ENCODE measurements around the gene EFNA2. TPM values are rescaled to one million over a fixed set of nuclear protein-coding genes. Genes with fewer than 3 reads are reported as not detected.
A peak's percentile ranks its signal among the peaks of the same experiment; 100 is the strongest.

EFNA2 gene
- total RNA-seq, 1 experiment from 2014 or later, result 2.8 TPM

DNA sequence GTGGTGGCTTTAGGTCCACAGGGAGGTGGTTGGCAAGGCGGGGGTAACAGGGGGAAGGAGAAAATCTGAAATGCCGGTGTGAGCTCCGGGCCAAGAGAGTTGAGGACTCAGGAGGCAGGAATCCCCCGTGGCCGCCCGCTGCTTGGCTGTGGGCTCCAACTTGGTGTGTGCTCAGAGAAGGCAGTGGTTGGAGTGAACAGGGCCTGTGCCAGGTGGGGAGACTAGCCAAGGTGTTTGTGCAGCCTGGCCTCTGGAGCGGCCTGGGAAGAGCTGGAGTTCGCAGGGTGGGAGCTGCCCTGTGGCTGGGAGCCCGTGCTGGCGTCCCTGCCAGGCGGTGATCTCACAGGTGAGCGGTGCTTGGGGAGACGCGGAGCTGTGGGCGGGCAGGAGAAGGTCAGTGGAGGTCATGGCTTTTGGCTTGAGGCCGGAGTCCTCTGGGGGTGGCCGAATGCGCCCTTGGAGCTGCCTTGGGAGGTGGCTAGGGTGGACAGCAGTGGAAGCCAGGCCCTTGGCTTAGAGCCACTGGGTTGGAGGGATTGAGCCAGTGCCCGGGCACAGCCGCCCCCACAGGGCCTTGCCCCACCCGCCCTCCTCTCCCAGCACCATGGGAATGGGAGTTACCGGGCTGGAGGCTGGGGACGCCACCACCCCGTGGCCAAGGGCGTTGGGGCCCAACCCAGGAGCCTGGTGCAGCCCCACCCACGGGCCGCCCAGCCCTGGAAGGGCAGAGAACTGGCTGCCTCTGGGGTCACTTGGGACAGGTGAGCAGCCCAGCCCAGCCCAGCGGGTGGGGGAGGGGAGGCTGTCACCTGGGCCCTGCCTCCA lies 23.7 kb upstream of the EFNA2 start:
- Histone ChIP-seq H3K27ac (peak overlapping the region; percentile 81), H3K9me3 (replicated peaks) (no peaks in the 10 kb centered on the region), H3K27me3 (no peaks in the 10 kb centered on the region), H3K4me3 (peak overlapping the region; percentile 62), H3K4me1 (peaks cover 35% of the 10 kb centered on the region), H3K36me3 (no peaks in the 10 kb centered on the region; the same call in none of the 2 replicates)
- DNase-seq, result no peak

DNA sequence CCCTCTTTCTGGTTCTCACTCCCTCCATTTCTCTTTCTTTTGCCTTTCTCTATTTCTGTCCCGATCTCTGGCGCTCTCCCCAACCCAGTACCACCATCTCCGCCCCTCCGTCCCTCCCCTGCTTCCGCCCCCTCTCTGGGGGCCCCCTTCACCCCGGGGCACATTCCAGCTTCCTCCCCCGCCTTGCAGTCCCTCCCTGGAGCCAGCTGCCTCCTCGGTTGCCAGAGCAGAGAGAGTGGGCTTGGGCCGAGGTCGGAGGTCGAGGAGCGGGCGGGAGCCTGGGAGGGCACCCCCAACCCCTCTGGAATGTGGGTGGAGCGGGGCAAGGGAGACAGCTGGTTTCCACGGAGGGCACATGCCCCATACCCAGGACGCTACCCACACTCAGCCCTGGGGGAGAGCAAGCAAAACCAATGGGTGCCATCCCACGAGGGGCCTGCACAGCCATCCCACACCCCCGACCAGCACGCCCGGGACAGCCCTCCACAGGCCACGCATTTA lies 23.0 kb upstream of the EFNA2 start:
- H3K4me1 ChIP-seq, result peaks cover 35% of the 10 kb centered on the region

DNA sequence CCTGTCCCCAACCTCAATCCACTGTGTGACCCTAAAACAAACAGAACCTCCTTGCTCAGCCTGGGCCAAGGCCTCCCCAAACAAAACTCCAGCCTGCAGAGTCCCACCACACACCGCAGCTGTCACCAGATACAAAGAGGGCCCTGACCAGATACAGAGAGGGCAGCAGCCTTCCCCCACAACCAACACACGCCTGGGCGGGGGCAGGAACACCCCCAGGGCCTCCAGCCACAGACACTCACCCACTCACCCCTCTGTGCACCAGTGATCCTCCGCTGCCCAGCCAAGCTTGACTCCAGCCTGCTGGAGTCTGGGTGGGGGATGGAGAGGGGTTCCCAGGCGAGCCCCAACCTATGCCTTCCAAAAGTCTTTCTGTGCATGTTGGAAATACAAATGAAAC lies 22.5 kb upstream of the EFNA2 start:
- H3K27ac ChIP-seq, result peak overlapping the region; percentile 81
- peaks cover 35% of the 10 kb centered on the region for H3K4me1 ChIP-seq
- H3K27me3 ChIP-seq, result no peaks in the 10 kb centered on the region

More for the DNA sequence above, 23.0 kb upstream of the EFNA2 start:
- Histone ChIP-seq H3K27me3 (no peaks in the 10 kb centered on the region), H3K4me3 (peak overlapping the region; percentile 62), H3K27ac (peak overlapping the region; percentile 81), H3K36me3 (no peaks in the 10 kb centered on the region; the same call in none of the 2 replicates), H3K9me3 (replicated peaks) (no peaks in the 10 kb centered on the region)
- DNase-seq, result peak; percentile 73 to 84

DNA sequence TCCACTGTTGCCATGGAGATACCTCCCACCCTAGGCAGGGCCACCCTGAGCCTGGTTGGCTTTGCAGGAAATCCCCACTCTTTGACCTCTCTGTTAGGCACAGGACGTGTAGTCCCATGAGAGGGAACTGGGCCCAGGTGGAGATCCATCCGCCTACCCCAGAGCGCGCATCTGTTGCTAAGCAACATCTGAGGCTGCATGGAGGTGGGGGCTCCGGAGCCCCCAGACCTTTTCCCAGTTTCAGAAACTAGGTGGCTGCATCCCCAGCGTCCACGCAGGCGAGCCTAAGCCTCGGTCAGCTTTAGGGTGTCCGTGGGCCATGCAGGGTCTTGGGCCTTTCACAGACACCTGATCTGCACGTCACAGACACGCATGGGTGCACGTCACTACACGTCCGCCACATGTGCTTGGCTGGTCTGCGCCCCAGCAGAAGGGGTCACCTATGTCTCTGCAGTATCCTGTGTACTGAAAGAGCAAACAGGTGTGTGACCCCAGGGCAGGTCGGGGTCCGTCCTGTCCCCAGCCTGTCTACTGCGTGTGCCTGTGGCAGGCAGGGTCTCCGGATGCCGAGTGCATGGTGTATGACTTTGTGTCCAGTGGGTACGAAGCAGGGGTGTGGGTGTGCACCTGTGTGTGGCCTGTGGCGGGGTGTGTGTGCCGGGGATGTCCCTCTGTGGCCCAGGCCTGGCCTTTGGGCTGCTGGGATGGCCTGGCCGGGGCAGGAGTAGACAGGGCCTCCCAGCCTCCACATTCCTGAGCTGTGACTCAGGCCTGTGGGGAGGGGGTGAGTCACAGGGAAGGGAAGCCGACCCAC lies 20.7 kb upstream of the EFNA2 start:
- peaks cover 41% of the 10 kb centered on the region for H3K4me1 ChIP-seq
- H3K27me3 ChIP-seq, result no peaks in the 10 kb centered on the region
- no peak overlapping the region for H3K4me3 ChIP-seq
- H3K27ac ChIP-seq, result peak overlapping the region; percentile 25; the same call in 1 of the 2 replicates
- H3K9me3 ChIP-seq (replicated peaks), result no peaks in the 10 kb centered on the region
- DNase-seq, result peak; percentile 77 to 78
- H3K36me3 ChIP-seq, result no peaks in the 10 kb centered on the region

More for the DNA sequence above, 22.5 kb upstream of the EFNA2 start:
- Histone ChIP-seq H3K36me3 (no peaks in the 10 kb centered on the region), H3K4me3 (peak overlapping the region; percentile 62), H3K9me3 (replicated peaks) (no peaks in the 10 kb centered on the region)
- peak; percentile 70 to 74 for DNase-seq

DNA sequence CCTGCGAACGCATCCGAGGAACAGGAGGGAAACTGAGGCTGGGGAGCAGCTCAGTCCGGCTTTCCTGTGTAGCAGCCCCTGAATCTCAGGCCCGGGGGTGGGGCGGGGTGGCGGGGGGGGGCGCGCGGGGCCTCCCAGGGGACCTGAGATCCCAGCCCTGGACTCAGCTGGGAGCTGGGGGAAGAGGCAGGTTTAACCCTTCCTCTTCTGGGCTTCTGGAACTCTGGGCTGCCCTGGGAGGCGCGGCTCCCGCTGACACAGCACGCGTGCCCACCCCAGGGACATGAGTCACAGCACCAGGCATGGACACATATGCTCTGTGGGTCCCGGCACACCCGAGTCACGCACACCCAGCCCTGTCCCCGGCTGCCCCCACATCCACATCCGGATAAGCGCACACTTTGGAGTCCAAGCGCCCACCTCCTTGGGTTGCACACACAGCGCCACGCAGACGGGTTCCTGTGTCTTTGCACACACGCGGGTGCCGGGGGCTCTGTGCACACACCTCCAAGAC lies 20.0 kb upstream of the EFNA2 start:
- DNase-seq, result peak; percentile 55 to 66
- no peaks in the 10 kb centered on the region for H3K9me3 ChIP-seq (replicated peaks)
- H3K4me1 ChIP-seq, result peaks cover 38% of the 10 kb centered on the region
- peaks cover 5% of the 10 kb centered on the region for H3K36me3 ChIP-seq
- peak overlapping the region; percentile 23; the same call in 1 of the 2 replicates for H3K27ac ChIP-seq
- peak overlapping the region; percentile 56 for H3K4me3 ChIP-seq
- H3K27me3 ChIP-seq, result no peaks in the 10 kb centered on the region

DNA sequence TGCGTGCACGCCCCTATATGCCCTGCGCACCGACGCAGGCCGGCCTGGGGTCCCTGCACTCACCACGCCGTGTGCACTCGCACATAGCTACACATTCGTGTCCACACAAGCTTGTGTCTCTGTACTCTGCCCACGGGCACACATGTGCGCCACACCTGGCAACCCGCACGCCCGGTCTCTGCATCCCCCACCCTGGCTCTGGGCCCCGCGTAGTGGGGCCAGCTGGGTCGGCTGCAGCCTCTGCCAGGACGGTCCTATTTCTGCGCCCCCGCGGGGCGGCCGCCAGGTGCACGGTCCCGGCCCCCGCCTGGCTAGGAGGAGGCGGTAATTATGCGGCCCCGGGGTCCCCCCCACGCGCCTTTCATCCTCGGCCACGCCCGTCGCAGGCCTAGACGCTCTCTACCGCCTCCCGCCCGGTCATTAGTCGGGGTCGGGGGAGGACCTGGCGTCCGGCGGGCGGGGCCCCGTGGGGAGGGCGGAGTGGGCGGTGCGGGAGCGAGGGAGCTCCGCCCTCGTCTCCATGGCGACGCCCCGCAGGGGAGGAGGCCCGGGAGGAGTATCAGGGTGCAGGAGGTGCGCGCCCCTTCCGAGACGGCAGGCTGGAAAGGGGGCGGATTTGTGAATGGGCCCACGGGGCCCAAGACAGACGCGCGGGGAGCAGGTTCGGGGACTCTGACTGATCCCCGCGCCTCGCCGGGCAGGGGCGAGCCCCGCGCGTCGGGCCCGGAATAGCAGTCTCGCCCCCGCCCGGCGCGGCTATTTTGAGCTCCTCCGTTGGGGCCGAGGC lies 19.4 kb upstream of the EFNA2 start:
- H3K9me3 ChIP-seq (replicated peaks), result no peaks in the 10 kb centered on the region
- peaks cover 38% of the 10 kb centered on the region for H3K4me1 ChIP-seq
- DNase-seq, result peak; percentile 83 to 86
- peak overlapping the region; percentile 56 for H3K4me3 ChIP-seq
- peaks cover 11% of the 10 kb centered on the region for H3K36me3 ChIP-seq
- no peaks in the 10 kb centered on the region for H3K27me3 ChIP-seq
- H3K27ac ChIP-seq, result peak overlapping the region; percentile 23; the same call in 1 of the 2 replicates

DNA sequence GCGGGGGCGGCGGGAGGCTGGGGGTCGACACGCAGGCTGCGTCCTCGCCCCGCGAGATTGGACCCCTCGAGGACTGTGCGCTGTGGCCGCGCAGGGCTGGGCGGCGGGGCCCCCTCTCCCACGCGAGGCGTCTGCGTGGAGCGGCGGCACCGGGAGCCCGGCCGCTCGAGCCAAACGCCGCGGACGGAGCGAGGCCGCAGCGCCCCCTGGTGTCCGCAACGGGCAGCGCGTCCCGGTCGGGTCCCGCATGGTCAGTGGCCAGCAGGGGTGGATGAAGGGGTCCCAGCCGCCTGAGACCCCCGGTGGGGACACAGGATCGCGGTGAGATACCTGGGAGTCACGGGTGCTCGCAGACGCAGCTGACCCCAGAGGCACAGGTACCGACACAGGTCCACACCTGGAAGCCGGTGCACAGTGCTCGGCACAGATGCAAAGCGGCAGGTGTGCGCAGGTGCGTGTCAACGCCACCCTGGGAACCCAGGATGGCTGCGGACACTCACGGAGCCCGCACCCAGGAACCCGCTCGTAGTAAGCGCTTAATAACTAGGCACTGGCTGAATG lies 18.7 kb upstream of the EFNA2 start:
- Histone ChIP-seq H3K27me3 (no peaks in the 10 kb centered on the region), H3K9me3 (replicated peaks) (no peaks in the 10 kb centered on the region), H3K4me3 (peak overlapping the region; percentile 56), H3K36me3 (peaks cover 12% of the 10 kb centered on the region), H3K27ac (no peak overlapping the region), H3K4me1 (peaks cover 38% of the 10 kb centered on the region)
- DNase-seq, result peak in 1 of 2 experiments; percentile 68

DNA sequence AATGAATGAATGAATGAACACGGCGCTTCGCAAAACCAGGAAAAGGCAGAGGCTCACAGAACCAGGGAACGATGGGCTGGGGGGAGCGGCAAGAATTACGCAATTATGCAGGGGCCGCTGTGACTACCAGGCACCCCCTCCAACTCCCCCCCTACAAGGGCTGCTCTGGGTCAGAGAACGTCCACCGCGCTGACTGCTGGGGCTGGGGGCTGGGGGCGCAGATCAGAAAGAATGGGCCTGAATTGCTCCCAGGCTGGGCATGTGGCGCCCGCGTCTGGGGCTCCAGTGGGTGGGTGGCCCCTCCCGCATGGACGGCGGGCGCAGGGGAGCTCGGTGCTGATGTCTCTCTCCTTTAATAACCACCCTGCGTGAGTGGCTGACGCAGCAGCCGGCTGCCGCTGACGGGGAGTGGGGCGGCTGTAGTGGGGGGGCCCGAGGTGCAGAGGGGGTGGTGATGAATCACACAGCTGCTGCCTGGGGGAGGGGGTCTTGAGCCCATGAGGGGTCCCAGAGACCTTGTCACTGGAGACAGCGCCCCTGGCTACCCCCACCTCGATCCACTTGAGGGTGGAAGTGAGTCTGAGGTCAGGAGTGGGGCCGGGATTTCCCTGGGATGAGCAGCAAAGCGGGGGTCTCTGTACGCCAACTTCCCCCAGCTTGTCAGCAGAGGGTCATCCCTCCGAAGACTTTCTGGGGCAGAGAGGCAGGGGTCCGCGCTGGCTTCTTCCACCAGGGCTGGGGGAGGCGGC lies 18.0 kb upstream of the EFNA2 start:
- DNase-seq, result no peak
- H3K9me3 ChIP-seq (replicated peaks), result no peaks in the 10 kb centered on the region
- H3K4me1 ChIP-seq, result peaks cover 33% of the 10 kb centered on the region
- H3K27ac ChIP-seq, result no peak overlapping the region
- H3K36me3 ChIP-seq, result peaks cover 13% of the 10 kb centered on the region
- no peak overlapping the region for H3K4me3 ChIP-seq
- no peaks in the 10 kb centered on the region for H3K27me3 ChIP-seq

DNA sequence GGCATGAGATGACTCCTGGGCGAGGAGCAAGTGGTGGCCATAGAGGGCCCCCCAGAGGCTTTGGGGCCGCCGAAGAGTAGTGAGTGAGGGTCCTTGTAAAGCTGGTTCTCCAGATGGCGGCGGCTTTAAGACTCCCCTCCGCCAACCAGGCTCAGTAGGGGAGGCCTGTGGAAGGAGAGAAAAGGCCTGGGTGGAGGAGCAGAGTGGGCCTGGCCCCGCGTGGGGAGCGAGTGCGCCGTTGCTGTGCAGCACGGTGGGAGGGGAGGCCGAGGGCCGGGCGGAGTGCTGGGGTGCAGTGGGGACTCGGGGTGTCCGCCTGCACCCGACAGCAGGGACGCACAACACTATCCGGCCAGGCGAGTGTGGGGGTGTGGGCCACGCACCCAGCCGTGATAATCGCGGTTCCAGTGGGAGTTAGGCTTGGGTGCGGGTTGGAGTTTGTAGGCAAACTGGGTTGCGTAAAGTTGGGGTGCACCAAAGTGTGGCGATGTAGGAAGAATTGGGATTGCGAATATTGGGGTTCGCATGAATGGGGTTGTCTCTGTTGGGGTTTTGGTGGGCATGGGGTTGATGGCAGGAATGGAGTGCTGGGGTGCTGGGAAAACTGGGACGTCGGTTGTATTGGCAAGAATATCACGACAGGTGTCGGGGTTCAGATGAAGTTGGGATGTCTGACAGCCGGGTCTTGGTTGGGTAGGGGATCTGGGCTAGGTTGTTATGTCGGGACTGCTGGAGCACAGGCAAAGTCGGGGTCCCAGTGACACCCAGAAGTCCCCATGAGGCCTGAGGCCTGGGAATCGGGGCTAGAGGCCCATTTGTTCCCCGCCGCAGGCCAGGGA lies 17.2 kb upstream of the EFNA2 start:
- Histone ChIP-seq H3K36me3 (peaks cover 20% of the 10 kb centered on the region), H3K9me3 (replicated peaks) (no peaks in the 10 kb centered on the region), H3K27me3 (no peaks in the 10 kb centered on the region), H3K27ac (no peak overlapping the region), H3K4me1 (peaks cover 25% of the 10 kb centered on the region), H3K4me3 (peak overlapping the region; percentile 66)
- DNase-seq, result no peak

DNA sequence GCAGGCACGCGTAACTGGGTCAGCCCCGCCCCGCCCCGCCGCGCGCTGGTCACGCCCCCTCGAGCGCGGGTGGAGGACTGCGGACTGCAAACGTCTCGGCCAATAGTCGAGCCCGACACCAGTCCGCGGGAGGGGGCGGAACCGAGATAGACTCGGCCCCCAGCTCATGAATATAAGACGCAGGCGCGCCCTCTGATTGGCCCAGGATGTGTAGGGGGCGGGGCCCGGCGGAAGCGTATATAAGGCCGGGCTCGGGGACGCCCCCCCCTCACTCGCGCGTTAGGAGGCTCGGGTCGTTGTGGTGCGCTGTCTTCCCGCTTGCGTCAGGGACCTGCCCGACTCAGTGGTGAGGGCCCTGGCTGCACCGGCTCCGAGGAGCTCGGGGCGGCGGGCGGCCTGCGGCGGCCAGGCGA lies 16.6 kb upstream of the EFNA2 start, which contains the start of gene CIRBP:
Gene CIRBP, plus strand, starts transcription at position 268 of the 413 bp plus-strand sequence. CDS start 1,602 bp downstream, outside the sequence.
- DNase-seq, result peak; percentile 99
- Histone ChIP-seq H3K9me3 (replicated peaks) (no peaks in the 10 kb centered on the region), H3K36me3 (peaks cover 26% of the 10 kb centered on the region), H3K4me3 (peak within 1 kb of the TSS; percentile 66), H3K27me3 (no peaks in the 10 kb centered on the region), H3K27ac (peak within 1 kb of the TSS; percentile 72), H3K4me1 (peaks cover 23% of the 10 kb centered on the region)

DNA sequence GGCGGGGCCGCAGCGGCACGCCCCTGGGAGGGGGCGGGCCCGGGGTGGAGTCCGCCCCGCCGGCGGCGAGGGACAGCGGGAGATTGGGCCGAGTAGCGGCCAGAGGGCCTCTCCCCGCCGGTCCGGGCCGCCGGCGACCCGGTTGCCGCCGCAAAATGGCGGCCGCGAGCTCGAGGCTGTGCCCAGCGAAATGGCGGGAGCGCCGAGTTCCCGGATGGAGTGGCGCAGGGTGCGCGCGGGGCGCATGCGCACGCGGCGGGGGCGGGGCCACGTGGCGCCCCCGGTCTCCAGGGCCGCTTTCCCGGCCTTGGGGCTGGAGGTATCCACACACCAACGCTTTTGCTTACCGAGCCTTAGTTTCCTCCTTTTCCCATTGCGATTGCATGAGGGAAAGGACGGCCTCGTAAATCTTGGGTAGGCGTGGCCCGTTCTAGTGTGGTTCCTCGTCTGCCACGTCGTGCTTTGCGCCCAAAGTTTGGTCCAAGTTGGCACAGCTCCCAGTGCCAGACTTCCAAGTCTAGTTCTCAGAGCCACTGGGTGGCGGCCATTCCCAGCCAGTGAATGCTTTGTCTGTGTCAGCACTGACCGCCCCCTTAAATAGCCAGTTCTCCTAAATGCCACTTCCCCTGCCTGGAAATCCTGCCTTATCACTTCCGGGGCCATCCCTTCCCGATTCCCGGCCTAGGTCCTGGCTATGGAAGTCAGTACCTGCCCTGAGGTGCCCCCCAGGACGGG lies 16.0 kb upstream of the EFNA2 start:
- Histone ChIP-seq H3K4me3 (peak overlapping the region; percentile 66), H3K27ac (peak overlapping the region; percentile 72), H3K36me3 (peaks cover 31% of the 10 kb centered on the region), H3K27me3 (no peaks in the 10 kb centered on the region), H3K4me1 (peaks cover 19% of the 10 kb centered on the region), H3K9me3 (replicated peaks) (no peaks in the 10 kb centered on the region)
- peak; percentile 88 to 89 for DNase-seq

Data from SJCRH30 (cell line).